HEK293 (cell line): ENCODE results near the gene CSF3.

Experiments
- REST ChIP-seq: fragments of 450-650 bp; formaldehyde crosslinking; IDR thresholded peaks from 2 replicates; pipeline ENCODE4 v1.5.1; 2016; ENCODE audit warnings: missing biosample characterization, missing genetic modification characterization
- SP3 ChIP-seq: fragments of 450-650 bp; formaldehyde crosslinking; IDR thresholded peaks from 2 replicates; pipeline ENCODE4 v1.5.1; 2016; ENCODE audit warnings: missing biosample characterization, missing genetic modification characterization
- TF ChIP-seq, protein P1 (sequence below): fragments of 450-650 bp; formaldehyde crosslinking; IDR thresholded peaks from 2 replicates; pipeline ENCODE4 v1.5.1; 2016; ENCODE audit warnings: missing biosample characterization, missing genetic modification characterization

DNA sequence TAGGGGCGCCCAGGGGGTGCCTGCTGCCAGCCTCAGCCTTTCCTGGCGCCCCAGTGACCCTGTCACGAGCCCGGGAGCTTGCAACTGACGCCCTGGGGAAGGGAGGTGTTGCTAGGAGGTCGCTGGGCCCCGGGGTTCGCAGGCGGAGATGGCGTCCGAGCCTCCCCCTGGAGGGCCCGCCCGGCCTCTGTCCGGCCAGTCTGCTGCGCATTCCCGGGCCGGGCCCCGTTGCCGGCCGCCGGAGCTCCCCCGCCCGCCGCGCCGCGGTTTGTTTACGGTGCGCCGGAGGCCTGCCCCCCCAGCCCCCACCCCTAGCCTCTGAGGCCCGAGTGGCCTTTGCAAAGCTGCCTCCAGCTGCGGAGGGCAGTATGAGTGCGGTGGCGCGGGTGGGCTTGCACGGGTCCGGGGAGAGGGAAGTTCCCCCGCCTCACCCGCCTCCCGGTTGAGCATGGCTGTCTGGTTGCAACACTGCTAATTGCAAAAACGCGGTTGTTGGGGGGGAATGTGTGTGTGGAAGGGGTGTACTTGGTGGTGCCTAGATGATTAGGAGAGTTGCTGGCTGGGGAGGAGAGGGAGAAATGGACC lies 48.0 kb downstream of the CSF3 start:
- TF ChIP-seq, protein P1, sequence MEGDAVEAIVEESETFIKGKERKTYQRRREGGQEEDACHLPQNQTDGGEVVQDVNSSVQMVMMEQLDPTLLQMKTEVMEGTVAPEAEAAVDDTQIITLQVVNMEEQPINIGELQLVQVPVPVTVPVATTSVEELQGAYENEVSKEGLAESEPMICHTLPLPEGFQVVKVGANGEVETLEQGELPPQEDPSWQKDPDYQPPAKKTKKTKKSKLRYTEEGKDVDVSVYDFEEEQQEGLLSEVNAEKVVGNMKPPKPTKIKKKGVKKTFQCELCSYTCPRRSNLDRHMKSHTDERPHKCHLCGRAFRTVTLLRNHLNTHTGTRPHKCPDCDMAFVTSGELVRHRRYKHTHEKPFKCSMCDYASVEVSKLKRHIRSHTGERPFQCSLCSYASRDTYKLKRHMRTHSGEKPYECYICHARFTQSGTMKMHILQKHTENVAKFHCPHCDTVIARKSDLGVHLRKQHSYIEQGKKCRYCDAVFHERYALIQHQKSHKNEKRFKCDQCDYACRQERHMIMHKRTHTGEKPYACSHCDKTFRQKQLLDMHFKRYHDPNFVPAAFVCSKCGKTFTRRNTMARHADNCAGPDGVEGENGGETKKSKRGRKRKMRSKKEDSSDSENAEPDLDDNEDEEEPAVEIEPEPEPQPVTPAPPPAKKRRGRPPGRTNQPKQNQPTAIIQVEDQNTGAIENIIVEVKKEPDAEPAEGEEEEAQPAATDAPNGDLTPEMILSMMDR (tag by site-specific recombination), result no peak
- TF ChIP-seq SP3 (tag by site-specific recombination), result no peak; the same call in 1 of the 2 replicates
- no peak for TF ChIP-seq REST (tag by site-specific recombination)
